Thoracic aorta (tissue), 2 donors: ENCODE data around the gene PTPRG. TPM values are rescaled to one million over a fixed set of nuclear protein-coding genes. Genes with fewer than 3 reads are reported as not detected.

Experiments used
- ATAC-seq: fragments of 150-250 bp; one replicate; pipeline ENCODE4 v1.8.0; 2017; ENCODE audit warnings: low read depth; ENCODE audit not compliant: insufficient number of reproducible peaks, low FRiP score
- DNase-seq: peaks from one replicate; pipeline ENCODE4 v3.0.0-alpha.2; 2020; ENCODE audit warnings: low spot score
- H3K27ac ChIP-seq, 2 donors: fragments of 200-600 bp; sonication (generic); 1 replicate in 1 of 2; 2 replicates in 1 of 2; pipeline ENCODE4 v1.5.1; 2016; ENCODE audit warnings: mild to moderate bottlenecking in 2 of 2, moderate library complexity in 2 of 2
- H3K27me3 ChIP-seq: fragments of 200-600 bp; sonication (generic); replicated peaks from 2 replicates; pipeline ENCODE4 v1.6.0; 2016; ENCODE audit warnings: mild to moderate bottlenecking; ENCODE audit not compliant: insufficient read depth
- H3K36me3 ChIP-seq: fragments of 200-600 bp; sonication (generic); one replicate; pipeline ENCODE4 v1.5.1; 2016
- H3K4me1 ChIP-seq, 2 donors: fragments of 200-600 bp; sonication (generic); 1 replicate in 1 of 2; 2 replicates in 1 of 2; pipeline versions ENCODE4 v1.5.1 to v1.6.0; 2016; ENCODE audit warnings: low read depth in 2 of 2, mild to moderate bottlenecking in 1 of 2; ENCODE audit not compliant: control insufficient read depth in 1 of 2
- H3K4me3 ChIP-seq: fragments of 200-600 bp; sonication (generic); 2 replicates; pipeline ENCODE4 v1.5.1; 2016; ENCODE audit warnings: mild to moderate bottlenecking
- H3K9me3 ChIP-seq: fragments of 200-600 bp; sonication (generic); 2 replicates; pipeline ENCODE4 v1.5.1; 2016
- total RNA-seq, 2 donors: library from RNA; depleted of rRNA; stranded (reverse); fragments of >200 nt; gene quantifications; one replicate each; pipeline versions ENCODE4 v1.1.0 to v1.2.3, GENCODE V29; 2016
- TF ChIP-seq, protein P1 (sequence below): fragments of 200-600 bp; sonication (generic); IDR thresholded peaks from one replicate; pipeline ENCODE4 v1.5.1; 2019; ENCODE audit warnings: antibody characterized with exemption

The PTPRG gene
- total RNA-seq, 2 donors from 2014 or later: 154 to 208 TPM

DNA sequence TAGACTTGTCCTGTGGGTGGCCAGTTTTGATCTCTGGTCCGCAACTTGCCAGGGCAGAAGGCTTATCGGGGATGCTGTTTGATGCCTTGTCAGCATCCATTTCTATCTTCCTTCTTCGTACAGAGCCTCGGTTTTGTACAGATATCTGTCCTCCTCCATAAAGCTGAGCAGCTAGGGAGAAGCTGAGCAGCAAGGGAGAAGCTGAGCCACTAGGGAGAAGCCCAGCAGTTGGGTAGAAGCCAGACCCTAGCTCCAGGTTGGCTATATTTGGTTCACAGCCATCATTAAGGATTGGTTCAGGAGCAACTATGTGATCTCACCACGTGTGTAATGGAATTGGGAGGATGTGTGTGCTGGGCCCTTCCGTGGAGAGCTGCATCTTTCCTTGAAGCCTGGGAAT is 46.7 kb downstream of the PTPRG start:
- no peak for DNase-seq
- Histone ChIP-seq H3K9me3 (no peaks in the 10 kb centered on the region), H3K36me3 (no peaks in the 10 kb centered on the region), H3K27me3 (no peaks in the 10 kb centered on the region), H3K4me3 (no peak overlapping the region), H3K4me1 (peaks cover 0 to 5% of the 10 kb centered on the region in 2 donors), H3K27ac (no peak overlapping the region)
- TF ChIP-seq, protein P1, sequence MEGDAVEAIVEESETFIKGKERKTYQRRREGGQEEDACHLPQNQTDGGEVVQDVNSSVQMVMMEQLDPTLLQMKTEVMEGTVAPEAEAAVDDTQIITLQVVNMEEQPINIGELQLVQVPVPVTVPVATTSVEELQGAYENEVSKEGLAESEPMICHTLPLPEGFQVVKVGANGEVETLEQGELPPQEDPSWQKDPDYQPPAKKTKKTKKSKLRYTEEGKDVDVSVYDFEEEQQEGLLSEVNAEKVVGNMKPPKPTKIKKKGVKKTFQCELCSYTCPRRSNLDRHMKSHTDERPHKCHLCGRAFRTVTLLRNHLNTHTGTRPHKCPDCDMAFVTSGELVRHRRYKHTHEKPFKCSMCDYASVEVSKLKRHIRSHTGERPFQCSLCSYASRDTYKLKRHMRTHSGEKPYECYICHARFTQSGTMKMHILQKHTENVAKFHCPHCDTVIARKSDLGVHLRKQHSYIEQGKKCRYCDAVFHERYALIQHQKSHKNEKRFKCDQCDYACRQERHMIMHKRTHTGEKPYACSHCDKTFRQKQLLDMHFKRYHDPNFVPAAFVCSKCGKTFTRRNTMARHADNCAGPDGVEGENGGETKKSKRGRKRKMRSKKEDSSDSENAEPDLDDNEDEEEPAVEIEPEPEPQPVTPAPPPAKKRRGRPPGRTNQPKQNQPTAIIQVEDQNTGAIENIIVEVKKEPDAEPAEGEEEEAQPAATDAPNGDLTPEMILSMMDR: no peak
- ATAC-seq: no peak

GRCh38 chr3:61608711-61609110 is 47.3 kb downstream of the PTPRG start:
- Histone ChIP-seq H3K27ac (no peak overlapping the region), H3K27me3 (no peaks in the 10 kb centered on the region), H3K9me3 (no peaks in the 10 kb centered on the region), H3K36me3 (no peaks in the 10 kb centered on the region), H3K4me1 (peaks cover 3 to 10% of the 10 kb centered on the region in 2 donors), H3K4me3 (no peak overlapping the region)
- TF ChIP-seq, protein P1: no peak
- no peak for ATAC-seq
- no peak for DNase-seq

DNA sequence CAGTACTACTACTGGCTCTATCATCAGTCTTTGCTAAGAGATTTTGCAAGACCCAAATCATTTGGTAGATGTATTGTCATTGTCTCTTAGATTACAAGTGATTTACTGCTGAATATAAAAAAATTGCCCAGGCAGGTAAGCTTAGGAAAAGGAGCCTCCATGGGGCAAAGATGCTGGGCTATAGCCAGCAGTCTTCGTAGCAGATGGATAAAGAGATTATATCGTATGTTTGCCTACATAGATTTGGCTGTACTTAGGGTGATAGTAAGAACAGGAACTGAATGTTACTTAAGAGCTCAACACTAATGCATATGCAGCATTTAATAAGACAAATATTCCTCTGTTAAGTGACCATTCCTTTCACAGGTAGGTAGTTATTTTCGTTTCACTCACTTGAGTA is 48.9 kb downstream of the PTPRG start:
- Histone ChIP-seq H3K4me3 (no peak overlapping the region), H3K27me3 (no peaks in the 10 kb centered on the region), H3K36me3 (no peaks in the 10 kb centered on the region), H3K27ac (no peak overlapping the region), H3K4me1 (peaks cover 3 to 10% of the 10 kb centered on the region in 2 donors), H3K9me3 (no peaks in the 10 kb centered on the region)
- TF ChIP-seq, protein P1: no peak
- no peak for ATAC-seq
- no peak for DNase-seq

- Histone ChIP-seq H3K4me1 (peaks cover 3 to 21% of the 10 kb centered on the region in 2 donors), H3K27ac (no peak overlapping the region), H3K4me3 (no peak overlapping the region), H3K27me3 (no peaks in the 10 kb centered on the region), H3K36me3 (no peaks in the 10 kb centered on the region), H3K9me3 (no peaks in the 10 kb centered on the region)
- DNase-seq (no peak), ATAC-seq (no peak)
- TF ChIP-seq, protein P1: no peak
Measured at GRCh38 chr3:61612211-61613194, 51.1 kb downstream of the PTPRG start.

DNA sequence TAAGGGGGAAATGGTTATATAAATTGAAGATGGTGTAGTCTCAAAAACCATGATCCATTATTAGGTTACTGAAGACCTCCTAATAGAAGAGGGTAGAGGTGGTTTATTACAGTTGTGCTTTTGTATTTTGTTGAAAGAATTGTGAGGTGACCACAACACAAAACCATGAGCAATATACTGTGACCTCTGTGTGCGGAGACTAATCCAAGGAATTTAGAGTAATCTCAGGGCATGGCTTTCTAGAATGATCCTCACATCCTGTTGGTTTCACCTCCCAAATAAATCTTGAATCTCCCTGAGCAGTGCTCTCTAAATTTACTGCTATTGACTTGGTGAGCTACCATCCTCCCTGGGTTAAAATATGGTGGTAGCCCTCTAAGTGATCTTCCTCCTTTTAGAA is 52.3 kb downstream of the PTPRG start:
- Histone ChIP-seq H3K4me3 (no peak overlapping the region), H3K4me1 (peaks cover 3 to 25% of the 10 kb centered on the region in 2 donors), H3K27me3 (no peaks in the 10 kb centered on the region), H3K27ac (no peak overlapping the region), H3K36me3 (no peaks in the 10 kb centered on the region), H3K9me3 (no peaks in the 10 kb centered on the region)
- TF ChIP-seq, protein P1: no peak
- DNase-seq (no peak), ATAC-seq (no peak)
